ENCODE data around the gene CAPZB.

DNA sequence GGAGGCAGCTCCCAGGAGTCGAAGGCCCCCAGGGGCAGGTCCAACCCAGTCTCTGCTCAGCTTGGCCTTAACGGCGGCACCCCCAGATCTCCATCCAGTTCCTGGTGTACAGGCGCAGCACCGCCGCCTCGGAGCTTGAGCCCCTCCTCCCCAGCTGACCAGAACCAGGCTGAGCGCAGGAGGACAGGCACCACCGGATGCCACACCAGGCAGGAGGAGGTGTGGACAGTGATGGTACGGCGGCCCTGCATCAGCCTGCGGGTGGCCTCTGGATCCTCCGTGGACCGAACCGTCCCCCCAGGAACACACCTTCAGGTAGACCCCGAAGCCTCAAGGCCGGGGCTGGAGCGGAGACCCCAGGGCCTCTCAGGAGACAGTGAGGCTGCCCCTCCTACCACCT, 156.9 kb downstream of the CAPZB start:
- TF ChIP-seq POU2F2 (IDR thresholded peaks at IDR 0.05; ENCODE audit: low read depth, low read length), result no peak
- TF ChIP-seq POLR2AphosphoS5 (IDR thresholded peaks at IDR 0.05; ENCODE audit: low read depth, low read length), result peak; percentile 57; the same call in 1 of the 2 replicates
- no peak for TF ChIP-seq POLR2A (IDR thresholded peaks at IDR 0.05; ENCODE audit: low read depth, low read length)
